ENCODE data around the gene SH3RF3. TPM values are rescaled to one million over a fixed set of nuclear protein-coding genes. Genes with fewer than 3 reads are reported as not detected.

The SH3RF3 gene
- polyA plus RNA-seq, 1 donor (not counting 4 experiments of a cell fraction or from before 2014, with no cell fraction given) = 0.08 TPM

DNA sequence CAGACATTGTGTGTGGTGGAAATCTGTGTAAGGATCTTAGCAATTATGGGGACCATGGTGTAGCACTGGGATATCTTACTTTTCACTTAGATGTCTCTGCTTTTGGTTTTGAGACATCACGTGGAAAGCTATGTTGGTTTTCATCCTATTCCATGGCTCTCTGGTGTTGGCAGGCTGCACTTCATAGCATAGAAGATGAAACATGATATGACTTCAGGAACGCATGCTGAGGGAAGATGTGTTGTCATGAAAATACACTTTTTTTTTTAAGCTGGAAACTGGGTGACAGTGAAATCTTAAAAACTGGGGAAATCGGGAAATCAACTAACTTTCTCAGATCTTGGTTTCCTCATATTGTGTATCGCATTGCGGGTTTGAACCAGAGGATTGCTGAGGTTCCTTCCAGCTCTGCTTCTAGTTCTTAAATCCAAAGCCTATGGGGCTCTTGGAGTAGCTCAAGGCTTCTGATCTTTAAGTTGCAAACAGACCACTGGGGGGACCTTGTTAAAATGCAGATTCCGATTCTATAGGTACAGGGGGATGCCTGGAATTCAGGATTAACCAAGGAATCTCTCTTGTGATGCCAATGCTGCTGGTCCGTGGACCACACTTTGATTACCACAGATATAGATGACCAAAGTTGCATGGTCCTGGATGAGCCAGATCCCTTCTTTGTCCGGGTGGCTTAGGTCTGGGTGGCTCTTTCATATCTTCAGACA lies 160.7 kb downstream of the SH3RF3 start:
- H3K27me3 ChIP-seq (ENCODE audit: control insufficient read depth, extremely low read depth, insufficient read depth, low read length) = peaks cover 36% of the 10 kb centered on the region
- TF ChIP-seq EZH2 (IDR thresholded peaks at IDR 0.05; ENCODE audit: low read length) = no peak
- TF ChIP-seq, protein P1, sequence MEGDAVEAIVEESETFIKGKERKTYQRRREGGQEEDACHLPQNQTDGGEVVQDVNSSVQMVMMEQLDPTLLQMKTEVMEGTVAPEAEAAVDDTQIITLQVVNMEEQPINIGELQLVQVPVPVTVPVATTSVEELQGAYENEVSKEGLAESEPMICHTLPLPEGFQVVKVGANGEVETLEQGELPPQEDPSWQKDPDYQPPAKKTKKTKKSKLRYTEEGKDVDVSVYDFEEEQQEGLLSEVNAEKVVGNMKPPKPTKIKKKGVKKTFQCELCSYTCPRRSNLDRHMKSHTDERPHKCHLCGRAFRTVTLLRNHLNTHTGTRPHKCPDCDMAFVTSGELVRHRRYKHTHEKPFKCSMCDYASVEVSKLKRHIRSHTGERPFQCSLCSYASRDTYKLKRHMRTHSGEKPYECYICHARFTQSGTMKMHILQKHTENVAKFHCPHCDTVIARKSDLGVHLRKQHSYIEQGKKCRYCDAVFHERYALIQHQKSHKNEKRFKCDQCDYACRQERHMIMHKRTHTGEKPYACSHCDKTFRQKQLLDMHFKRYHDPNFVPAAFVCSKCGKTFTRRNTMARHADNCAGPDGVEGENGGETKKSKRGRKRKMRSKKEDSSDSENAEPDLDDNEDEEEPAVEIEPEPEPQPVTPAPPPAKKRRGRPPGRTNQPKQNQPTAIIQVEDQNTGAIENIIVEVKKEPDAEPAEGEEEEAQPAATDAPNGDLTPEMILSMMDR (optimal IDR thresholded peaks at IDR 0.05 in 1 of 3, IDR thresholded peaks at IDR 0.05 in 1 of 3, conservative IDR thresholded peaks at IDR 0.05 in 1 of 3; ENCODE audit: extremely low read depth in 1 of 3, insufficient read depth in 2 of 3, low read length in 3 of 3) = no peak
- FAIRE-seq = no peak

DNA sequence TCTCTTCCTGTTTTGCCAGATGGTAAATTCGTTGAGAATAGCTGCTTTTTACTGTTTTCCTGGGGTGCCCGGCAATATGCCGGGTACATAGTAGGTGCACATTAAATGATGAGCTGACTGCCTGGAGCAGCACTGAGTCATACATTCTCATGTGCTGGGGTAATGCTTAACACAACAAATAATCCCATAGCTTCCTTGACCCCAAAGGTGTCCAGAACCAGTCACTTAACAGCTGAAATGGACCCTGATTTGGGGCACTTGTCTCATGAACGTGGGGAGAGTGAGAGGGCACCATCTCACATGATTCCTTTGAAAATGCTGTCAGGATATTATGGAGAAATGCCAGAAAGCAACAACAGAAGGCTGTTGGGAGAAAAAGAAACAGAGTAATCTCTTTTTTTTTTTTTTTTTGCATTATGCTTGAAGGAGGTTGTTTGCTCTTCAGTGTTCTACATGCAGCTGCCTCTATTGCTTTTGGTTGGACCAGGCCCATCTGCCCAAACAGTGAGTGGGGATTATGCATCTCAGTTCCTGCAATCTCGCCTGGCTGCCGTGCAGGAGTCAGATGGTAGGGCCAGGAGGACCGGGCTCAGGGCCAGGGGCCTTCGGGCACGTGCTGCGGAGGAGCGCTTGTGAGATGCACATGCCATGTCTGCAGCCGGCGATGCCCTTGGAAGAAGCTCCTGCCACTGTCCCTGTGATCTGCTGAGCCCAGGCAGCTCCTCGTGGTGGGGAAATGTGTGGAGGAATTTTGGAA lies 162.1 kb downstream of the SH3RF3 start:
- H3K9ac ChIP-seq (ENCODE audit: control insufficient read depth, extremely low read depth, insufficient read depth, low read length) = no peak overlapping the region
- TF ChIP-seq EZH2 (IDR thresholded peaks at IDR 0.05; ENCODE audit: low read length) = no peak
- TF ChIP-seq, protein P1 (optimal IDR thresholded peaks at IDR 0.05 in 1 of 3, IDR thresholded peaks at IDR 0.05 in 1 of 3, conservative IDR thresholded peaks at IDR 0.05 in 1 of 3; ENCODE audit: extremely low read depth in 1 of 3, insufficient read depth in 2 of 3, low read length in 3 of 3) = no peak
- DNase-seq (ENCODE audit: low read depth, low spot score) (no peak), FAIRE-seq (no peak)
- H2AFZ ChIP-seq (ENCODE audit: control insufficient read depth, low read length) = no peak overlapping the region
- no peaks in the 10 kb centered on the region for H3K9me3 ChIP-seq (ENCODE audit: control insufficient read depth, low read depth, low read length)
- no peaks in the 10 kb centered on the region for H3K9me1 ChIP-seq (ENCODE audit: control insufficient read depth, extremely low read depth, insufficient read depth, low read length)
- H4K20me1 ChIP-seq (ENCODE audit: control insufficient read depth, extremely low read depth, insufficient read depth, low read length) = no peaks in the 10 kb centered on the region
- H3K79me2 ChIP-seq (ENCODE audit: control insufficient read depth, insufficient read depth, low read length) = no peaks in the 10 kb centered on the region
- H3K4me2 ChIP-seq (ENCODE audit: control insufficient read depth, extremely low read depth, insufficient read depth, low read depth, low read length) = no peak overlapping the region
- H3K27me3 ChIP-seq (ENCODE audit: control insufficient read depth, extremely low read depth, insufficient read depth, low read length) = peaks cover 29% of the 10 kb centered on the region
- dilution Hi-C loops (cut with MboI; ENCODE audit: extremely low pct_ligation_motif_present, low sequenced_read_pairs) = no loop called here
- H3K27ac ChIP-seq (ENCODE audit: control insufficient read depth, insufficient read depth, low read length) = no peak overlapping the region
- no peaks in the 10 kb centered on the region for H3K4me1 ChIP-seq (ENCODE audit: control insufficient read depth, extremely low read depth, insufficient read depth, low read length)
- H3K4me3 ChIP-seq (ENCODE audit: control insufficient read depth in 2 of 3, extremely low read depth in 1 of 3, insufficient read depth in 2 of 3, low read depth in 1 of 3, low read length in 3 of 3) = no peak overlapping the region
- H3K36me3 ChIP-seq (ENCODE audit: control insufficient read depth in 2 of 2, extremely low read depth in 1 of 2, insufficient read depth in 2 of 2, low read length in 2 of 2) = no peaks in the 10 kb centered on the region

More for the DNA sequence above, 160.7 kb downstream of the SH3RF3 start:
- Histone ChIP-seq H3K9me1 (ENCODE audit: control insufficient read depth, extremely low read depth, insufficient read depth, low read length) (no peaks in the 10 kb centered on the region), H3K79me2 (ENCODE audit: control insufficient read depth, insufficient read depth, low read length) (no peaks in the 10 kb centered on the region), H4K20me1 (ENCODE audit: control insufficient read depth, extremely low read depth, insufficient read depth, low read length) (no peaks in the 10 kb centered on the region), H3K4me1 (ENCODE audit: control insufficient read depth, extremely low read depth, insufficient read depth, low read length) (no peaks in the 10 kb centered on the region), H3K36me3 (ENCODE audit: control insufficient read depth in 2 of 2, extremely low read depth in 1 of 2, insufficient read depth in 2 of 2, low read length in 2 of 2) (no peaks in the 10 kb centered on the region), H3K4me2 (ENCODE audit: control insufficient read depth, extremely low read depth, insufficient read depth, low read depth, low read length) (no peak overlapping the region), H3K9me3 (ENCODE audit: control insufficient read depth, low read depth, low read length) (no peaks in the 10 kb centered on the region), H2AFZ (ENCODE audit: control insufficient read depth, low read length) (no peak overlapping the region), H3K27ac (ENCODE audit: control insufficient read depth, insufficient read depth, low read length) (no peak overlapping the region), H3K9ac (ENCODE audit: control insufficient read depth, extremely low read depth, insufficient read depth, low read length) (no peak overlapping the region), H3K4me3 (ENCODE audit: control insufficient read depth in 2 of 3, extremely low read depth in 1 of 3, insufficient read depth in 2 of 3, low read depth in 1 of 3, low read length in 3 of 3) (no peak overlapping the region)
- dilution Hi-C loops (cut with MboI; ENCODE audit: extremely low pct_ligation_motif_present, low sequenced_read_pairs) = no loop called here
- DNase-seq (ENCODE audit: low read depth, low spot score) = no peak

Data from keratinocyte (primary cell).